Lower leg skin (tissue), 3 donors: Measurements from ENCODE around the gene TDRD15.

Experiments
- CTCF ChIP-seq, 3 donors: fragments of 450-650 bp; IDR thresholded peaks; one replicate each; pipeline ENCODE4 v1.5.1; 2016; ENCODE audit warnings: antibody characterized with exemption in 3 of 3, mild to moderate bottlenecking in 3 of 3, moderate library complexity in 2 of 3
- POLR2A ChIP-seq, 2 donors: fragments of 450-650 bp; IDR thresholded peaks; one replicate each; pipeline ENCODE4 v1.6.1; 2016 to 2017; ENCODE audit warnings: antibody characterized with exemption in 2 of 2, mild to moderate bottlenecking in 1 of 2, moderate library complexity in 1 of 2

GRCh38 chr2:21117688-21118087, 6.1 kb upstream of the TDRD15 start:
- TF ChIP-seq CTCF (IDR thresholded peaks at IDR 0.05), result no peak
- no peak for TF ChIP-seq POLR2A (IDR thresholded peaks at IDR 0.05)
